Heart left ventricle (tissue), 16 donors: ENCODE measurements around the gene CCDC154. TPM values are rescaled to one million over a fixed set of nuclear protein-coding genes. Genes with fewer than 3 reads are reported as not detected.

Experiments used
- ATAC-seq, 4 donors: fragments of 200-7000 bp; cut with Tn5 transposase; one replicate each; pipeline ENCODE4 v1.9.1; 2020 to 2022; ENCODE audit warnings: moderate library complexity in 4 of 4, mild to moderate bottlenecking in 3 of 4, moderate number of reproducible peaks in 1 of 4
- DNase-seq, 5 donors: peaks; one replicate each; pipeline ENCODE4 v3.0.0-alpha.2; 2020
- H3K27ac ChIP-seq, 12 donors: fragments of 200-600 bp; sonication (generic) in 4 of 12; one replicate each; pipeline versions ENCODE4 v1.5.0 to v1.8.0; 2016 to 2022; ENCODE audit warnings: mild to moderate bottlenecking in 2 of 12
- H3K27me3 ChIP-seq, 9 donors: fragments of 200-600 bp; sonication (generic) in 2 of 9; one replicate each; pipeline versions ENCODE4 v1.5.1 to v1.8.0; 2016 to 2022; ENCODE audit warnings: mild to moderate bottlenecking in 3 of 9
- H3K36me3 ChIP-seq, 9 donors: fragments of 200-600 bp; sonication (generic) in 2 of 9; one replicate each; pipeline versions ENCODE4 v1.5.0 to v1.8.0; 2018 to 2022; ENCODE audit warnings: mild to moderate bottlenecking in 2 of 9
- H3K4me1 ChIP-seq, 12 donors: fragments of 200-600 bp; sonication (generic) in 4 of 12; one replicate each; pipeline versions ENCODE4 v1.5.0 to v1.8.0; 2016 to 2022; ENCODE audit warnings: mild to moderate bottlenecking in 3 of 12
- H3K4me3 ChIP-seq, 12 donors: fragments of 200-600 bp; sonication (generic) in 4 of 12; one replicate each; pipeline versions ENCODE4 v1.5.0 to v1.8.0; 2017 to 2022; ENCODE audit warnings: mild to moderate bottlenecking in 9 of 12, moderate library complexity in 4 of 12
- H3K9me3 ChIP-seq, 12 donors: fragments of 200-600 bp; sonication (generic) in 4 of 12; one replicate each; pipeline versions ENCODE4 v1.5.0 to v1.8.0; 2016 to 2022; ENCODE audit warnings: mild to moderate bottlenecking in 1 of 12
- CTCF ChIP-seq, 12 donors: fragments of 200-600 bp; sonication (generic) in 4 of 12; IDR thresholded peaks; one replicate each; pipeline versions ENCODE4 v1.5.0 to v1.8.0; 2018 to 2022; ENCODE audit warnings: antibody characterized with exemption in 12 of 12, mild to moderate bottlenecking in 5 of 12
- POLR2A ChIP-seq, 2 donors: fragments of 450-650 bp; IDR thresholded peaks; one replicate each; pipeline ENCODE4 v1.6.1; 2017; ENCODE audit warnings: antibody characterized with exemption in 2 of 2, mild to moderate bottlenecking in 2 of 2, moderate library complexity in 2 of 2
- WGBS, 4 donors: extraction: QIAGEN DNeasy Blood & Tissue Kit in 2 of 4; methylation state at CpG; one replicate each; pipeline versions ENCODE4 v1.1.5 to v1.1.7; 2013 to 2018; 5-methylcytosine and 5-hydroxymethylcytosine counted together
- intact Hi-C, 10 donors: fragments of 100-400 bp; cut with DNase I; formaldehyde crosslinking; loops; one replicate each; pipeline versions ENCODE4 v1.11.1 to v1.14.2; 2022
- polyA plus RNA-seq, 2 donors: library from polyadenylated mRNA; stranded (reverse); fragments of 200-250 nt; gene quantifications; one replicate each; pipeline ENCODE4 v1.2.3, GENCODE V29; 2013
- total RNA-seq, 9 donors: library from RNA; depleted of rRNA in 2 of 9; stranded (reverse); fragments of >200 nt in 2 of 9; fragmentation: NEBNext Ultra II Directional in 3 of 9; extraction: Animal tissue kit (Norgen Biotek cat#: 25700) in 3 of 9; gene quantifications; one replicate each; pipeline versions ENCODE4 v1.1.0 to v1.2.4, GENCODE V29; 2016 to 2023
- donor health status: ischemic (EF 13 %, LVEDD 7.1; RV severe dilation, severe dysfunction).
- donor health status: healthy with polysubstance abuse.
- donor health status: DM: no; HTN: yes; CAD: no.
- donor health status: DM: no; HTN: no; CAD: no.
- donor health status: ischemic (EF 25% LVEDD 6.9; RV normal size, moderate dysfunction).
- donor health status: ischemic (EF 25% LVEDD 5.7; RV mildly dilated, moderate dysfunction).
- donor health status: healthy.
- donor health status: DM: yes; HTN: yes; CAD: no.
- donor health status: ischemic (EF 35%, LVEDD 5.7; RV mildly dilated, moderate dysfunction).
- donor health status: nonischemic (EF 11% LVEDD 7.7; RV severe dilation, severe dysfunction).
- donor health status: DM: yes; HTN: yes; CAD: no.
- donor health status: PGD.
- donor health status: ischemic (EF 29% LVEDD 5.4; RV normal size, mild dysfunction).
- donor health status: nonischemic (EF 23%, LVEDD 6.1; RV moderate dilation, normal function).

The CCDC154 gene
- total and polyA plus RNA-seq, 11 donors: 0.14 to 1.5 (median 0.68) TPM; not detected in 2

- Histone ChIP-seq H3K36me3 (peaks cover 0 to 81% (median 60%) of the 10 kb centered on the region in 9 donors), H3K4me1 (no peaks in the 10 kb centered on the region), H3K4me3 (no peak overlapping the region), H3K27ac (no peak overlapping the region), H3K27me3 (no peaks in the 10 kb centered on the region), H3K9me3 (no peaks in the 10 kb centered on the region)
- TF ChIP-seq POLR2A (IDR thresholded peaks at IDR 0.05): no peak
- no peak for TF ChIP-seq CTCF (IDR thresholded peaks at IDR 0.05)
- intact Hi-C loops: loop anchor here in 1 of 10 donors (10.0 kb wide), 1 partner anchor 97 kb away; the partner anchor contains the start of gene UBE2I
- ATAC-seq: no peak
- no peak for DNase-seq
- 92 to 96% (median 93%) methylated on average over 11 to 13 of the region's 13 CpGs for WGBS, 4 donors
These were observed 42.6 kb downstream of the CCDC154 start for GRCh38 chr16:1401758-1402154.

- WGBS, 4 donors: 83 to 91% (median 89%) methylated on average over 8 to 29 of the region's 29 CpGs
- H3K27ac ChIP-seq: no peak overlapping the region
- no peaks in the 10 kb centered on the region for H3K4me1 ChIP-seq
- H3K9me3 ChIP-seq: no peaks in the 10 kb centered on the region
- ATAC-seq: no peak
- H3K27me3 ChIP-seq: no peaks in the 10 kb centered on the region
- no peak for TF ChIP-seq POLR2A (IDR thresholded peaks at IDR 0.05)
- DNase-seq: no peak
- intact Hi-C loops: loop anchor here in 1 of 10 donors (10.0 kb wide), 1 partner anchor 96 kb away; the partner anchor contains the start of gene UBE2I
- peaks cover 0 to 81% (median 64%) of the 10 kb centered on the region in 9 donors for H3K36me3 ChIP-seq
- no peak overlapping the region for H3K4me3 ChIP-seq
These were observed 43.1 kb downstream of the CCDC154 start for GRCh38 chr16:1401061-1401757.

- no peaks in the 10 kb centered on the region for H3K4me1 ChIP-seq
- intact Hi-C loops: no loop called here
- no peak overlapping the region for H3K27ac ChIP-seq
- no peak for TF ChIP-seq CTCF (IDR thresholded peaks at IDR 0.05)
- TF ChIP-seq POLR2A (IDR thresholded peaks at IDR 0.05): no peak
- no peak overlapping the region for H3K4me3 ChIP-seq
- ATAC-seq (peak in 1 of 4 donors; percentile 21), DNase-seq (no peak)
- H3K36me3 ChIP-seq: peaks cover 0 to 84% (median 75%) of the 10 kb centered on the region in 9 donors
- 92 to 97% (median 96%) methylated on average over 30 to 38 of the region's 38 CpGs for WGBS, 4 donors
- no peaks in the 10 kb centered on the region for H3K27me3 ChIP-seq
- no peaks in the 10 kb centered on the region for H3K9me3 ChIP-seq
These were observed 45.4 kb downstream of the CCDC154 start for GRCh38 chr16:1398826-1399581.

- intact Hi-C loops: no loop called here
- WGBS, 4 donors: 91 to 96% (median 94%) methylated on average over 9 of the region's 9 CpGs
- H3K27ac ChIP-seq: no peak overlapping the region
- no peaks in the 10 kb centered on the region for H3K27me3 ChIP-seq
- H3K4me1 ChIP-seq: no peaks in the 10 kb centered on the region
- ATAC-seq (no peak), DNase-seq (no peak)
- H3K36me3 ChIP-seq: peaks cover 0 to 89% (median 80%) of the 10 kb centered on the region in 9 donors
- no peak overlapping the region for H3K4me3 ChIP-seq
- H3K9me3 ChIP-seq: no peaks in the 10 kb centered on the region
- TF ChIP-seq POLR2A (IDR thresholded peaks at IDR 0.05) (no peak), CTCF (IDR thresholded peaks at IDR 0.05) (no peak)
These were observed 46.0 kb downstream of the CCDC154 start for GRCh38 chr16:1398351-1398750.
